ENCODE data around the gene PNPLA2.

Gene PNPLA2

GRCh38 chr11:799641-800316 lies 18.9 kb upstream of the PNPLA2 start:
- DNase-seq, result no peak

GRCh38 chr11:800473-800872 lies 18.2 kb upstream of the PNPLA2 start:
- no peak for DNase-seq

GRCh38 chr11:801097-801780 lies 17.5 kb upstream of the PNPLA2 start:
- DNase-seq, result no peak

- DNase-seq, result no peak
These were observed 16.6 kb upstream of the PNPLA2 start for GRCh38 chr11:802018-802617.

GRCh38 chr11:802693-803466 lies 15.8 kb upstream of the PNPLA2 start:
- DNase-seq, result no peak

- no peak for DNase-seq
These were observed 15.3 kb upstream of the PNPLA2 start for GRCh38 chr11:803467-803742.

- peak; percentile 51 for DNase-seq
These were observed 14.7 kb upstream of the PNPLA2 start for GRCh38 chr11:803770-804598.

GRCh38 chr11:804599-804964 lies 14.1 kb upstream of the PNPLA2 start:
- DNase-seq, result no peak

GRCh38 chr11:808427-809286 lies 10.1 kb upstream of the PNPLA2 start:
- no peak for DNase-seq

GRCh38 chr11:809287-810039 lies 9.3 kb upstream of the PNPLA2 start, which contains the start of gene RPLP2:
Gene RPLP2, plus strand, starts transcription at chr11:809967. Its CDS starts 268 bp downstream, at chr11:810235.
- DNase-seq, result peak; percentile 79

- no peak for DNase-seq
These were observed 8.6 kb upstream of the PNPLA2 start for GRCh38 chr11:810040-810567.

- no peak for DNase-seq
These were observed 7.1 kb upstream of the PNPLA2 start for GRCh38 chr11:811446-812245.

- DNase-seq, result no peak
These were observed 6.3 kb upstream of the PNPLA2 start for GRCh38 chr11:812390-812789.

- DNase-seq, result no peak
These were observed 5.7 kb upstream of the PNPLA2 start for GRCh38 chr11:813072-813455.

- no peak for DNase-seq
These were observed 5.1 kb upstream of the PNPLA2 start for GRCh38 chr11:813456-814096.

GRCh38 chr11:815675-816432 lies 2.9 kb upstream of the PNPLA2 start:
- no peak for DNase-seq

- no peak for DNase-seq
These were observed 2.3 kb upstream of the PNPLA2 start for GRCh38 chr11:816433-816779.

- DNase-seq, result peak; percentile 67
These were observed 616 bp downstream of the PNPLA2 start for GRCh38 chr11:819129-819931.

Data from NCI-H2171 treated with DMSO at 0.1 percent for 48 hours (cell line).